ENCODE data around the gene SMIM41. TPM values are rescaled to one million over a fixed set of nuclear protein-coding genes. Genes with fewer than 3 reads are reported as not detected.

SMIM41 gene
- total RNA-seq, 1 experiment from 2014 or later: not detected

DNA sequence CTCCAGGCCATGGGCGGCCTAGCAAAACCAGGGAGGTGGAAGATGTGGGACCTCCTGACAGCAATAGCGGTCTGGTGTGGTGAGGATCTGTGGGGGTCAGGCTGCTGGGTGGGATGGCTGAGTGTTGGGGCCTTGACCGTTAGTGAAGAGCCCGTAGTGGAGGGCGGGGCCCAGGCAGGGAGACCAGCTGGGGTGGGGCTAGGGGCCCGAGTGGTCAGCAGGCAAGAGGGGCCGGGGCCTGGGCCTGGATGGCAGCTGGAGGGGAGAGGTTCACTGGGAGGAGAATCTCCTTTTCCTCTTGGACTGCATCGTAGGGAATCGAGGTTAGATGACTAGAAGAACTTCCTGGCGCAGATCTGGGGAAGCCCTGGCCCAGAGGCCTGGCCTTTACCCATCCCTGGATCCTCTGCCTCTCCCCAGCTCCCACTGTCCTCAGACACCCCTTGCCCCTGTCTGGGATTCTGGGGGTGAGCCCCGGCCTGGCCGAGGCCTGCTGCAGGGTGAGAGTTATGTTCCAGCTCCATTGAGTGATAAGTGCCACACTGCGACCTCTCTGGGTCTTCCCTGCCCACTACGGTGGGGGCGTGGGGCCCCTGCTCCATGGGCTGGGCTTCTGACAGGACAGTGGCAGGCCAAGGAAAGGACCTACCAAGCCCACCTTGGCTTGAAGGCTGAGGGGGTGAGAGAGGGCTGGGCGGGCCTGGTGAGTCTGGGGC is 65.2 kb downstream of the SMIM41 start:
- no peak overlapping the region for H3K4me3 Mint-ChIP-seq (ENCODE audit: unreplicated experiment)
- H3K36me3 ChIP-seq (ENCODE audit: control insufficient read depth, insufficient read depth, low read length): no peaks in the 10 kb centered on the region
- peaks cover 16% of the 10 kb centered on the region for H3K4me1 Mint-ChIP-seq (ENCODE audit: low read depth, unreplicated experiment)
- no peaks in the 10 kb centered on the region for H3K27me3 Mint-ChIP-seq (ENCODE audit: insufficient read depth, unreplicated experiment)
- H3K4me3 ChIP-seq (ENCODE audit: low read depth, low read length): no peak overlapping the region
- H3K9me3 Mint-ChIP-seq (ENCODE audit: unreplicated experiment): no peaks in the 10 kb centered on the region
- ChIA-PET POLR2A (no interaction called here), CTCF (interaction anchor here (0.9 to 1.3 kb wide), 3 partner anchors 183 to 721 kb away, joined by 3 to 6 read pairs (median 5); no protein-coding TSS in a partner anchor)
- peaks cover 56% of the 10 kb centered on the region for H3K4me1 ChIP-seq
- intact Hi-C loops (cut with micrococcal nuclease; ENCODE audit: unreplicated experiment): loop anchor here (5.0 kb wide), 2 partner anchors 728 to 838 kb away; no protein-coding TSS in a partner anchor
- H3K27ac Mint-ChIP-seq (ENCODE audit: unreplicated experiment): peak overlapping the region; percentile 86
- no peak for DNase-seq
- no peaks in the 10 kb centered on the region for H3K36me3 Mint-ChIP-seq (ENCODE audit: insufficient read depth, unreplicated experiment)
- no peaks in the 10 kb centered on the region for H3K27me3 ChIP-seq (replicated peaks; ENCODE audit: control insufficient read depth, insufficient read depth, low read length)
- H3K9me3 ChIP-seq: no peaks in the 10 kb centered on the region
- TF ChIP-seq, protein P1, sequence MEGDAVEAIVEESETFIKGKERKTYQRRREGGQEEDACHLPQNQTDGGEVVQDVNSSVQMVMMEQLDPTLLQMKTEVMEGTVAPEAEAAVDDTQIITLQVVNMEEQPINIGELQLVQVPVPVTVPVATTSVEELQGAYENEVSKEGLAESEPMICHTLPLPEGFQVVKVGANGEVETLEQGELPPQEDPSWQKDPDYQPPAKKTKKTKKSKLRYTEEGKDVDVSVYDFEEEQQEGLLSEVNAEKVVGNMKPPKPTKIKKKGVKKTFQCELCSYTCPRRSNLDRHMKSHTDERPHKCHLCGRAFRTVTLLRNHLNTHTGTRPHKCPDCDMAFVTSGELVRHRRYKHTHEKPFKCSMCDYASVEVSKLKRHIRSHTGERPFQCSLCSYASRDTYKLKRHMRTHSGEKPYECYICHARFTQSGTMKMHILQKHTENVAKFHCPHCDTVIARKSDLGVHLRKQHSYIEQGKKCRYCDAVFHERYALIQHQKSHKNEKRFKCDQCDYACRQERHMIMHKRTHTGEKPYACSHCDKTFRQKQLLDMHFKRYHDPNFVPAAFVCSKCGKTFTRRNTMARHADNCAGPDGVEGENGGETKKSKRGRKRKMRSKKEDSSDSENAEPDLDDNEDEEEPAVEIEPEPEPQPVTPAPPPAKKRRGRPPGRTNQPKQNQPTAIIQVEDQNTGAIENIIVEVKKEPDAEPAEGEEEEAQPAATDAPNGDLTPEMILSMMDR (IDR thresholded peaks at IDR 0.05; ENCODE audit: insufficient read depth in 1 of 2, low read depth in 1 of 2, low read length in 1 of 2, severe bottlenecking in 1 of 2, unreplicated experiment in 1 of 2): no peak
- BruUV-seq (replicated peaks): no TSS peak

DNA sequence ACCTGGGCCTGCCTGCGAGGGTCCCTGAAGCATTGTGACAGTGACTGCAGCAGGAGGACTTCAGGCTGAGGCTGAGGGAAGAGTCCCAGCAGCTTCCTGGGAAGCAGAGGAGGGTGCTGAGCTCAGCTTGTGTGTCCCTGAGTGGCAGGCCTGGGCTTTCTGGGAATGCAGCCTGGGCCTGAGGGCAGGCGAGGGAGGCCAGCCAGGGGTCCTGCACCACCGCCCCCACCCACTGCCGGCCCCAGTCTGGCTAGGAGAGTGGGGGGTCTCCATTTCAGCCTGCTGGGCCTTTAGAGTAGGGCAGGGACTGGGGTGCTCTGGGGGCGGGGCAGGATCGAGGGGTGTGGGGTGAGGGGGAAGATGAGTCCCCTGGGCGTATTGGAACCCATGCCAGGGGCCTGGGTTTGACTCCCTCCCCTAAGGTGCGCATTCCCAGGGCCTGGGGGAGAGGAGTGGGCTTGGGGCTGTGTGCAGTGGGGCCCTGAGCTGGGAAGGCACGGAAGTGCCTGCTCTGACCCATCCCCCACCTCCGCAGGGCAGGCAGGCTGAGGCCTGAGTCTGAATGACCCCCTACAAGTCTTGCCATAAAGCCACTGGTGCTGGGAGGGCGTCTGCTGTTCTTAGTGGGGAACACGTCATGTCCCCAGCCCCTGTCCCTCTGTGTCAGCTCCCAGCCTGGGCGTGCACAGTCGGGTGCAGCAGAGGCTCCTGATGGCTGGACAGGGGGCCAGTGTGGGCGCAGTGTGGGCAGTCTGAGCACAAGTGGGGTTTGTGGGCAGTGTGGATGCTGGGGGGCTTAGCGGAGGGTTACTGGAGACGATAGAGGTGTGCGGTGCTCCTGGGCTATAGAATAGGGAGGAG is 66.0 kb downstream of the SMIM41 start:
- H3K27ac Mint-ChIP-seq (ENCODE audit: unreplicated experiment): peak overlapping the region; percentile 70
- H3K27me3 Mint-ChIP-seq (ENCODE audit: insufficient read depth, unreplicated experiment): no peaks in the 10 kb centered on the region
- no TSS peak for BruUV-seq (replicated peaks)
- Histone ChIP-seq H3K9me3 (no peaks in the 10 kb centered on the region), H3K4me1 (peaks cover 59% of the 10 kb centered on the region), H3K27me3 (replicated peaks; ENCODE audit: control insufficient read depth, insufficient read depth, low read length) (no peaks in the 10 kb centered on the region), H3K36me3 (ENCODE audit: control insufficient read depth, insufficient read depth, low read length) (no peaks in the 10 kb centered on the region), H3K4me3 (ENCODE audit: low read depth, low read length) (no peak overlapping the region)
- POLR2A ChIA-PET: no interaction called here
- intact Hi-C loops (cut with micrococcal nuclease; ENCODE audit: unreplicated experiment): no loop called here
- H3K4me3 Mint-ChIP-seq (ENCODE audit: unreplicated experiment): no peak overlapping the region
- TF ChIP-seq, protein P1 (IDR thresholded peaks at IDR 0.05; ENCODE audit: insufficient read depth in 1 of 2, low read depth in 1 of 2, low read length in 1 of 2, severe bottlenecking in 1 of 2, unreplicated experiment in 1 of 2): no peak
- no peaks in the 10 kb centered on the region for H3K36me3 Mint-ChIP-seq (ENCODE audit: insufficient read depth, unreplicated experiment)
- no peak for DNase-seq
- CTCF ChIA-PET: no interaction called here
- H3K4me1 Mint-ChIP-seq (ENCODE audit: low read depth, unreplicated experiment): peaks cover 16% of the 10 kb centered on the region
- H3K9me3 Mint-ChIP-seq (ENCODE audit: unreplicated experiment): no peaks in the 10 kb centered on the region

DNA sequence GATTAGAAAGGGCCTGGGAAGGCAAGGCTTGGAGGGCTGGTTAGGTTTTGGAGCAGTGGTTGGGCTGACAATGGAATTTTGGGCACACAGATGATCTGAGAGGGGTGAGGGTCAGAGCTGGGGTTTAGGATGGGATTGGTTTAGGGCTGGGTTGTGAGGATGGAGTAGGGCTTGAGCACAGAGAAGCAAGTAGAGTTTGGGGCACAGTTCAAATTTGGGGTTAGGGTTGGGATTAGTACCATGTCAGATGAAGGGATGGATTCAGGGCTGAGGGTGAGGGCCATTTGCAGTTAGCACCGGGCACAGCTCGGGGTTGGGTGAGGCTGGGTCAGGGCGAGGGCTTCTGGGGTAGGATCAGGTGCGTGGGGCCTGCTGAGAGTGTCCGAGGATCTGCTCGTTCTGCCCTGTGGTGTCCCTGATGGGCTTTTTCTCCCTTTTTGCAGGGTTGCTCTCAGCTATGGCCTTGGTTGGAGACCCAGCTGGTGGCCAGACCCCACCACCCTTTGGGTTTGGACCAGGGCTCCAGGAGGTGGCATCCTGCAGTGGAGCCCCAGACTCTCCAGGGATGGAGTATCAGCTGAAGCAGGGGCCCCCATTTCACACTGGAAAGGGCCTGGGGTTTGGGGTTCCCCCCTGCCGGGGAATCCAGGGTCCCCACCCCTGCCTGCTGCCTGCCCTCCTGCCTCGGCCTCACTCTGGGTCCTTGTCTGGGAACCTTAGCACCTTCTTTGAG is 66.8 kb downstream of the SMIM41 start:
- BruUV-seq (replicated peaks): no TSS peak
- Histone ChIP-seq H3K36me3 (ENCODE audit: control insufficient read depth, insufficient read depth, low read length) (no peaks in the 10 kb centered on the region), H3K9me3 (no peaks in the 10 kb centered on the region), H3K27me3 (replicated peaks; ENCODE audit: control insufficient read depth, insufficient read depth, low read length) (no peaks in the 10 kb centered on the region), H3K4me1 (peaks cover 59% of the 10 kb centered on the region), H3K4me3 (ENCODE audit: low read depth, low read length) (no peak overlapping the region)
- POLR2A ChIA-PET: interaction anchor here (1.4 kb wide), 1 partner anchor 133 kb away, joined by 4 read pairs; no protein-coding TSS in a partner anchor
- Mint-ChIP-seq H3K27ac (ENCODE audit: unreplicated experiment) (peak overlapping the region; percentile 70), H3K4me3 (ENCODE audit: unreplicated experiment) (no peak overlapping the region), H3K4me1 (ENCODE audit: low read depth, unreplicated experiment) (peaks cover 16% of the 10 kb centered on the region), H3K36me3 (ENCODE audit: insufficient read depth, unreplicated experiment) (no peaks in the 10 kb centered on the region), H3K27me3 (ENCODE audit: insufficient read depth, unreplicated experiment) (no peaks in the 10 kb centered on the region), H3K9me3 (ENCODE audit: unreplicated experiment) (no peaks in the 10 kb centered on the region)
- intact Hi-C loops (cut with micrococcal nuclease; ENCODE audit: unreplicated experiment): no loop called here
- CTCF ChIA-PET: interaction anchor here (0.6 to 1.1 kb wide), 3 partner anchors 36 to 238 kb away, joined by 3 to 4 read pairs (median 3); no protein-coding TSS in a partner anchor
- TF ChIP-seq, protein P1 (IDR thresholded peaks at IDR 0.05; ENCODE audit: insufficient read depth in 1 of 2, low read depth in 1 of 2, low read length in 1 of 2, severe bottlenecking in 1 of 2, unreplicated experiment in 1 of 2): no peak
- no peak for DNase-seq
